ENCODE data around the gene SS18L1. TPM values are rescaled to one million over a fixed set of nuclear protein-coding genes. Genes with fewer than 3 reads are reported as not detected.

Gene SS18L1
- total and polyA plus RNA-seq, 2 experiments from 2014 or later, result 2.1 to 13.0 TPM

- Histone ChIP-seq H3K27me3 (no peaks in the 10 kb centered on the region), H3K36me3 (replicated peaks; ENCODE audit: insufficient read depth, low read depth) (peaks cover 4% of the 10 kb centered on the region), H3K4me2 (peak overlapping the region; percentile 93), H3K9me2 (replicated peaks; ENCODE audit: insufficient read depth) (no peaks in the 10 kb centered on the region), H3K27ac (peak overlapping the region; percentile 100), H3K4me3 (peak overlapping the region; percentile 96), H2AFZ (no peak overlapping the region), H4K20me1 (ENCODE audit: insufficient read depth, poor library complexity, severe bottlenecking) (peaks cover 79% of the 10 kb centered on the region), H3K4me1 (ENCODE audit: insufficient read depth) (peaks cover 22% of the 10 kb centered on the region), H3K9me3 (ENCODE audit: low read depth) (no peaks in the 10 kb centered on the region), H3K79me2 (peaks cover 77% of the 10 kb centered on the region)
- under 1% methylated on average over 44 of the region's 71 CpGs for WGBS (ENCODE audit: low lambda C conversion rate, missing lambda C conversion rate)
- TF ChIP-seq, protein P1, sequence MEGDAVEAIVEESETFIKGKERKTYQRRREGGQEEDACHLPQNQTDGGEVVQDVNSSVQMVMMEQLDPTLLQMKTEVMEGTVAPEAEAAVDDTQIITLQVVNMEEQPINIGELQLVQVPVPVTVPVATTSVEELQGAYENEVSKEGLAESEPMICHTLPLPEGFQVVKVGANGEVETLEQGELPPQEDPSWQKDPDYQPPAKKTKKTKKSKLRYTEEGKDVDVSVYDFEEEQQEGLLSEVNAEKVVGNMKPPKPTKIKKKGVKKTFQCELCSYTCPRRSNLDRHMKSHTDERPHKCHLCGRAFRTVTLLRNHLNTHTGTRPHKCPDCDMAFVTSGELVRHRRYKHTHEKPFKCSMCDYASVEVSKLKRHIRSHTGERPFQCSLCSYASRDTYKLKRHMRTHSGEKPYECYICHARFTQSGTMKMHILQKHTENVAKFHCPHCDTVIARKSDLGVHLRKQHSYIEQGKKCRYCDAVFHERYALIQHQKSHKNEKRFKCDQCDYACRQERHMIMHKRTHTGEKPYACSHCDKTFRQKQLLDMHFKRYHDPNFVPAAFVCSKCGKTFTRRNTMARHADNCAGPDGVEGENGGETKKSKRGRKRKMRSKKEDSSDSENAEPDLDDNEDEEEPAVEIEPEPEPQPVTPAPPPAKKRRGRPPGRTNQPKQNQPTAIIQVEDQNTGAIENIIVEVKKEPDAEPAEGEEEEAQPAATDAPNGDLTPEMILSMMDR (IDR thresholded peaks at IDR 0.05; ENCODE audit: poor library complexity), result no peak
- TF ChIP-seq EZH2phosphoT487 (IDR thresholded peaks at IDR 0.05; ENCODE audit: low read depth, severe bottlenecking, unreplicated experiment) (no peak), EZH2 (IDR thresholded peaks at IDR 0.05; ENCODE audit: borderline replicate concordance) (no peak)
- peak; percentile 40 for DNase-seq (ENCODE audit: low spot score)
Measured at GRCh38 chr20:62142252-62143080, 1.1 kb upstream of the SS18L1 start.

GRCh38 chr20:62143957-62144825, 622 bp downstream of the SS18L1 start:
- 2% methylated on average over 47 of the region's 104 CpGs for WGBS (ENCODE audit: low lambda C conversion rate, missing lambda C conversion rate)
- Histone ChIP-seq H3K4me2 (peak overlapping the region; percentile 92), H3K9me2 (replicated peaks; ENCODE audit: insufficient read depth) (no peaks in the 10 kb centered on the region), H3K36me3 (replicated peaks; ENCODE audit: insufficient read depth, low read depth) (peaks cover 4% of the 10 kb centered on the region), H3K4me3 (peak overlapping the region; percentile 97), H3K9me3 (ENCODE audit: low read depth) (no peaks in the 10 kb centered on the region), H3K27me3 (no peaks in the 10 kb centered on the region), H3K27ac (peak overlapping the region; percentile 100), H2AFZ (no peak overlapping the region), H4K20me1 (ENCODE audit: insufficient read depth, poor library complexity, severe bottlenecking) (peaks cover 83% of the 10 kb centered on the region), H3K79me2 (peaks cover 87% of the 10 kb centered on the region), H3K4me1 (ENCODE audit: insufficient read depth) (peaks cover 22% of the 10 kb centered on the region)
- peak; percentile 77 for DNase-seq (ENCODE audit: low spot score)
- TF ChIP-seq EZH2 (IDR thresholded peaks at IDR 0.05; ENCODE audit: borderline replicate concordance) (no peak), EZH2phosphoT487 (IDR thresholded peaks at IDR 0.05; ENCODE audit: low read depth, severe bottlenecking, unreplicated experiment) (no peak)
- TF ChIP-seq, protein P1 (IDR thresholded peaks at IDR 0.05; ENCODE audit: poor library complexity), result no peak

DNA sequence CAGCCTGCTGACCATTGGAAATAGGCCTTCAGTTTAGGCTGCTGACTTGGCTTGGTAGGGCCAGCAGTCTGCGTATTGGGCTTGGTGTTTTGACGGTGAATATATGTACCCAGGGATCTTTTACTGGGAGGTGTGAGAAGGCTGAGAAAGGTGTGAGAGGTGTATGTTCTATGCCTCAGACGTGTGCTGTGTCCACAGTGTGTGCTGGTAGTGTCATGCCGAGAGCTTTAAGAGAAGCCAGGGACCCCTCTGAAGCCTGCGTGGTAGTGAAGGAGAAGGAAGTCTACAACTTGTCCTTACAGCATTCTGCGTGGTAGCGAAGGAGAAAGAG, 2.1 kb downstream of the SS18L1 start:
- Histone ChIP-seq H3K4me2 (peak overlapping the region; percentile 92), H3K9me3 (ENCODE audit: low read depth) (no peaks in the 10 kb centered on the region), H2AFZ (no peak overlapping the region), H3K9me2 (replicated peaks; ENCODE audit: insufficient read depth) (no peaks in the 10 kb centered on the region), H4K20me1 (ENCODE audit: insufficient read depth, poor library complexity, severe bottlenecking) (peaks cover 81% of the 10 kb centered on the region), H3K27me3 (no peaks in the 10 kb centered on the region), H3K4me1 (ENCODE audit: insufficient read depth) (peaks cover 22% of the 10 kb centered on the region), H3K79me2 (peaks cover 87% of the 10 kb centered on the region), H3K27ac (no peak overlapping the region), H3K36me3 (replicated peaks; ENCODE audit: insufficient read depth, low read depth) (no peaks in the 10 kb centered on the region), H3K4me3 (no peak overlapping the region)
- TF ChIP-seq EZH2 (IDR thresholded peaks at IDR 0.05; ENCODE audit: borderline replicate concordance), result no peak
- TF ChIP-seq, protein P1 (IDR thresholded peaks at IDR 0.05; ENCODE audit: poor library complexity), result no peak
- no peak for TF ChIP-seq EZH2phosphoT487 (IDR thresholded peaks at IDR 0.05; ENCODE audit: low read depth, severe bottlenecking, unreplicated experiment)
- WGBS (ENCODE audit: low lambda C conversion rate, missing lambda C conversion rate), result 97% methylated on average over 7 of the region's 7 CpGs
- no peak for DNase-seq (ENCODE audit: low spot score)
